Heart left ventricle (tissue), 16 donors: ENCODE data around the gene C20orf96. TPM values are rescaled to one million over a fixed set of nuclear protein-coding genes. Genes with fewer than 3 reads are reported as not detected.

ENCODE experiments used
- ATAC-seq, 4 donors: fragments of 200-7000 bp; cut with Tn5 transposase; one replicate each; pipeline ENCODE4 v1.9.1; 2020 to 2022; ENCODE audit warnings: moderate library complexity in 4 of 4, mild to moderate bottlenecking in 3 of 4, moderate number of reproducible peaks in 1 of 4
- DNase-seq, 5 donors: peaks; one replicate each; pipeline ENCODE4 v3.0.0-alpha.2; 2020
- H3K27ac ChIP-seq, 12 donors: fragments of 200-600 bp; sonication (generic) in 4 of 12; one replicate each; pipeline versions ENCODE4 v1.5.0 to v1.8.0; 2016 to 2022; ENCODE audit warnings: mild to moderate bottlenecking in 2 of 12
- H3K27me3 ChIP-seq, 9 donors: fragments of 200-600 bp; sonication (generic) in 2 of 9; one replicate each; pipeline versions ENCODE4 v1.5.1 to v1.8.0; 2016 to 2022; ENCODE audit warnings: mild to moderate bottlenecking in 3 of 9
- H3K36me3 ChIP-seq, 9 donors: fragments of 200-600 bp; sonication (generic) in 2 of 9; one replicate each; pipeline versions ENCODE4 v1.5.0 to v1.8.0; 2018 to 2022; ENCODE audit warnings: mild to moderate bottlenecking in 2 of 9
- H3K4me1 ChIP-seq, 12 donors: fragments of 200-600 bp; sonication (generic) in 4 of 12; one replicate each; pipeline versions ENCODE4 v1.5.0 to v1.8.0; 2016 to 2022; ENCODE audit warnings: mild to moderate bottlenecking in 3 of 12
- H3K4me3 ChIP-seq, 12 donors: fragments of 200-600 bp; sonication (generic) in 4 of 12; one replicate each; pipeline versions ENCODE4 v1.5.0 to v1.8.0; 2017 to 2022; ENCODE audit warnings: mild to moderate bottlenecking in 9 of 12, moderate library complexity in 4 of 12
- H3K9me3 ChIP-seq, 12 donors: fragments of 200-600 bp; sonication (generic) in 4 of 12; one replicate each; pipeline versions ENCODE4 v1.5.0 to v1.8.0; 2016 to 2022; ENCODE audit warnings: mild to moderate bottlenecking in 1 of 12
- POLR2A ChIP-seq, 2 donors: fragments of 450-650 bp; IDR thresholded peaks; one replicate each; pipeline ENCODE4 v1.6.1; 2017; ENCODE audit warnings: antibody characterized with exemption in 2 of 2, mild to moderate bottlenecking in 2 of 2, moderate library complexity in 2 of 2
- WGBS, 4 donors: extraction: QIAGEN DNeasy Blood & Tissue Kit in 2 of 4; methylation state at CpG; one replicate each; pipeline versions ENCODE4 v1.1.5 to v1.1.7; 2013 to 2018; 5-methylcytosine and 5-hydroxymethylcytosine counted together
- intact Hi-C, 10 donors: fragments of 100-400 bp; cut with DNase I; formaldehyde crosslinking; loops; one replicate each; pipeline versions ENCODE4 v1.11.1 to v1.14.2; 2022
- polyA plus RNA-seq, 2 donors: library from polyadenylated mRNA; stranded (reverse); fragments of 200-250 nt; gene quantifications; one replicate each; pipeline ENCODE4 v1.2.3, GENCODE V29; 2013
- total RNA-seq, 9 donors: library from RNA; depleted of rRNA in 2 of 9; stranded (reverse); fragments of >200 nt in 2 of 9; fragmentation: NEBNext Ultra II Directional in 3 of 9; extraction: Animal tissue kit (Norgen Biotek cat#: 25700) in 3 of 9; gene quantifications; one replicate each; pipeline versions ENCODE4 v1.1.0 to v1.2.4, GENCODE V29; 2016 to 2023
- TF ChIP-seq, protein P1 (sequence below), 12 donors: fragments of 200-600 bp; sonication (generic) in 4 of 12; IDR thresholded peaks; one replicate each; pipeline versions ENCODE4 v1.5.0 to v1.8.0; 2018 to 2022; ENCODE audit warnings: antibody characterized with exemption in 12 of 12, mild to moderate bottlenecking in 5 of 12
- donor health status: ischemic (EF 13 %, LVEDD 7.1; RV severe dilation, severe dysfunction).
- donor health status: healthy with polysubstance abuse.
- donor health status: DM: no; HTN: yes; CAD: no.
- donor health status: DM: no; HTN: no; CAD: no.
- donor health status: ischemic (EF 25% LVEDD 6.9; RV normal size, moderate dysfunction).
- donor health status: ischemic (EF 25% LVEDD 5.7; RV mildly dilated, moderate dysfunction).
- donor health status: healthy.
- donor health status: DM: yes; HTN: yes; CAD: no.
- donor health status: ischemic (EF 35%, LVEDD 5.7; RV mildly dilated, moderate dysfunction).
- donor health status: nonischemic (EF 11% LVEDD 7.7; RV severe dilation, severe dysfunction).
- donor health status: DM: yes; HTN: yes; CAD: no.
- donor health status: PGD.
- donor health status: ischemic (EF 29% LVEDD 5.4; RV normal size, mild dysfunction).
- donor health status: nonischemic (EF 23%, LVEDD 6.1; RV moderate dilation, normal function).

C20orf96 gene
- total and polyA plus RNA-seq, 11 donors: 0.64 to 6.6 (median 3.6) TPM

DNA sequence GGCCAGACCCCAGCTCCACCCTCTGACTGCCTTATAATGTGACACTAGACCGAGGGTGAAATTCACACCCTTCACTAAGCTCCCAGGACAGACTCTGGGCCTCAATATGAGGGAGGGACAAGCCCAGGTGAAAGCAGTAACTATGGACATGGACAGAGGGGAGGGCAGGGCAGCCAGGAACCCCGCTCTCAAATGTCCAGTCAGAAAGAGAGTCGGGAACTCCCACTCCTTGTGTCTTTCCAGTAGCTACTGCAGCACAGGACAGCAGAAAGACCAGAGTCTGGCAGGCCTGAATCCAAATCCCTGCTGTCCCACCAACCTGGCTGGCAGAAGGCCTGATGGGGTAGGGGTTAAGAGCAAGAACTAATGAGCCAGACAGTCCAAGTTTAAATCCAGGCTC is 6.4 kb downstream of the C20orf96 start:
- TF ChIP-seq POLR2A (IDR thresholded peaks at IDR 0.05): no peak
- DNase-seq (no peak), ATAC-seq (no peak)
- Histone ChIP-seq H3K27ac (no peak overlapping the region), H3K36me3 (peaks cover 0 to 23% (median 5%) of the 10 kb centered on the region in 9 donors), H3K4me1 (no peaks in the 10 kb centered on the region), H3K27me3 (no peaks in the 10 kb centered on the region), H3K9me3 (no peaks in the 10 kb centered on the region), H3K4me3 (no peak overlapping the region)
- 54 to 80% (median 71%) methylated on average over 3 of the region's 3 CpGs for WGBS, 4 donors
- intact Hi-C loops: no loop called here

DNA sequence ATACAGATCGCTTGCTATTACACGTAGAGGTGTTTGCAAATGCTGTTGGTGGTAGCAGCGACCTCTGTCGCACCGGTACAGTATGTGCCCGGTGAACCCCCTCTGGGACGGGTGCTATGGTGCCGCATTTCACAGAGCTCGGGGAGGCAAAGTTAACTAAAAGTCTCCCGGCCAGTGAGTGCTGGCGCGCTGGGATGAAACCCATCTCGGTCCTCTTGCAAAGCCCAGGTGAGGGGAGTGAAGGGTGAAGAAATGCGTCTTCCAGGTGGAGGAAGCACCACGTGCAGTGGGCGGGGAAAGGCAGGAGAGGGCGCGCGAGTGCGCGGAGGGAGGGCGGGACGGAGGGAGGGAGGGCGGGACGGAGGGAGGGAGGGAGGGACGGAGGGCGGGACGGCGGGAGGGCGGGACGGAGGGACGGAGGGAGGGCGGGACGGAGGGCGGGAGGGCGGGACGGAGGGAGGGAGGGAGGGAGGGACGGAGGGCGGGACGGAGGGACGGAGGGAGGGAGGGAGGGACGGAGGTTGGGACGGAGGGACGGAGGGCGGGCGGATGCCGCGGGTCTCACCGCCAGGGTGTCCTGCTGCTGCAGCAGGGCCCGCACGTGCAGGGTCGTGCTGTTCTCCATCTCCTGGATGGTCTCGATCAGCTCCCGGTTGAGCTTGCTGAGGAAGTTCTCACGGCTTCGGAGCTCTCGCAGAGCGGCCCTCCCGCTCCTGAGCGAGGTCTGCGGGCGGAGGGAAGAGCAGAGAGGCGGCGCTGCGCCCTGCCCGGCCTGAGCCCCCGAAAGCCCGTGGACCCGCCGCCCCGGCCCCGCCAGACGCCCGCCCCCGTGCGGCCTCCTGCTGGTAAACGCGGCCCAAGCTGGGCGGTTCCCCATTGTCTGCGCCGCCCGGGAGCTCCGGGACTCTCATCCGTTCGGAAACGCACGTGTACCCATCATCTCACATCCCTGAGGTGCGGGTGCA is 11.7 kb downstream of the C20orf96 start:
- DNase-seq (peak in 3 of 5 donors; percentile 61 to 68 (median 65)), ATAC-seq (peak in 3 of 4 donors; percentile 15 to 70 (median 47))
- Histone ChIP-seq H3K27ac (peak overlapping the region in 4 of 12 donors; percentile 10 to 37 (median 28)), H3K4me1 (no peaks in the 10 kb centered on the region), H3K9me3 (no peaks in the 10 kb centered on the region), H3K27me3 (no peaks in the 10 kb centered on the region), H3K4me3 (peak overlapping the region in 8 of 12 donors; percentile 23 to 45 (median 32)), H3K36me3 (peaks cover 0 to 49% (median 21%) of the 10 kb centered on the region in 9 donors)
- WGBS, 4 donors: 55 to 93% (median 62%) methylated on average over 49 to 81 of the region's 88 CpGs
- intact Hi-C loops: loop anchor here in 7 of 10 donors (5.0 to 10.0 kb wide), 3 partner anchors 46 to 56 kb away; partner anchors contain the start of gene SOX12 (in 2 of the 7)
- no peak for TF ChIP-seq POLR2A (IDR thresholded peaks at IDR 0.05)
- TF ChIP-seq, protein P1, sequence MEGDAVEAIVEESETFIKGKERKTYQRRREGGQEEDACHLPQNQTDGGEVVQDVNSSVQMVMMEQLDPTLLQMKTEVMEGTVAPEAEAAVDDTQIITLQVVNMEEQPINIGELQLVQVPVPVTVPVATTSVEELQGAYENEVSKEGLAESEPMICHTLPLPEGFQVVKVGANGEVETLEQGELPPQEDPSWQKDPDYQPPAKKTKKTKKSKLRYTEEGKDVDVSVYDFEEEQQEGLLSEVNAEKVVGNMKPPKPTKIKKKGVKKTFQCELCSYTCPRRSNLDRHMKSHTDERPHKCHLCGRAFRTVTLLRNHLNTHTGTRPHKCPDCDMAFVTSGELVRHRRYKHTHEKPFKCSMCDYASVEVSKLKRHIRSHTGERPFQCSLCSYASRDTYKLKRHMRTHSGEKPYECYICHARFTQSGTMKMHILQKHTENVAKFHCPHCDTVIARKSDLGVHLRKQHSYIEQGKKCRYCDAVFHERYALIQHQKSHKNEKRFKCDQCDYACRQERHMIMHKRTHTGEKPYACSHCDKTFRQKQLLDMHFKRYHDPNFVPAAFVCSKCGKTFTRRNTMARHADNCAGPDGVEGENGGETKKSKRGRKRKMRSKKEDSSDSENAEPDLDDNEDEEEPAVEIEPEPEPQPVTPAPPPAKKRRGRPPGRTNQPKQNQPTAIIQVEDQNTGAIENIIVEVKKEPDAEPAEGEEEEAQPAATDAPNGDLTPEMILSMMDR (IDR thresholded peaks at IDR 0.05): peak in 4 of 12 donors; percentile 7 to 21 (median 10)

DNA sequence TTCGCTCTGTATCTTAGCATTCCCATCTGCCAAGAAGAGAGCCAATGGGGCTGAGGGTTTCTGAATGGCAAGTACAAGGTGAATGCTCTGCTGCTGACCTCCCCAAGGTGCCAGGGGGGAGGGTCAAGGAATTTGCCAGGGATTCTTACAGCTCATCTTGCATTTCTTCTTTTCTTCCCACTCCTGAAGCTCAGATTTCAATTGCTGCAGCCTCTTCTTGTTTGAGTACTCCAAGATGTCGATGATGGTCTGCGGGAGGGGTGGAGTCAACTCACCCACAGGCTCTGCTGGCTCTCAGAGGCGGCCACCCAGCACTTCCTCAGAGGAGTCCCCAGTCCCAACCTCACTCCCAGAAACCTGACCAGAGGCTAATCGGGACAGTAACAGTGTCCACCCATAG is 12.4 kb downstream of the C20orf96 start:
- TF ChIP-seq POLR2A (IDR thresholded peaks at IDR 0.05): no peak
- TF ChIP-seq, protein P1 (IDR thresholded peaks at IDR 0.05): no peak
- Histone ChIP-seq H3K27me3 (no peaks in the 10 kb centered on the region), H3K36me3 (peaks cover 0 to 49% (median 21%) of the 10 kb centered on the region in 9 donors), H3K4me1 (no peaks in the 10 kb centered on the region), H3K27ac (no peak overlapping the region), H3K4me3 (no peak overlapping the region), H3K9me3 (no peaks in the 10 kb centered on the region)
- no peak for ATAC-seq
- no peak for DNase-seq
- intact Hi-C loops: loop anchor here in 7 of 10 donors (5.0 to 10.0 kb wide), 3 partner anchors 47 to 57 kb away; partner anchors contain the start of gene SOX12 (in 2 of the 7)
- WGBS, 4 donors: 67 to 97% (median 82%) methylated on average over 4 to 5 of the region's 5 CpGs

DNA sequence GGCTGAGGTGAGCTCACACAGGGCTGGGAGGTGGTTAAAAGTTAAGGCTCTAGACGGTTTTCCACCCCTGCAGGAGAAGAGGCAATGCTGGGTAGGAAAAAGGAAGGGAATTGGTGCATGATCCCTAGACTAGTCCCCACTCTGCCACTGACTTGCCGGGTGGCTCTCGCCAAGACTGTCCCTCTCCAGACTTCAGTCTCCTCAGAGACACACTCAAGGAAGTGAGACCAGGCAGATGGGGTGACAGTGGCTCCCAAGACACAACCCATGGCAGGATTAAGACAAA is 13.1 kb downstream of the C20orf96 start:
- intact Hi-C loops: loop anchor here in 7 of 10 donors (5.0 to 10.0 kb wide), 3 partner anchors 47 to 57 kb away; partner anchors contain the start of gene SOX12 (in 2 of the 7)
- Histone ChIP-seq H3K27ac (no peak overlapping the region), H3K4me1 (no peaks in the 10 kb centered on the region), H3K9me3 (no peaks in the 10 kb centered on the region), H3K36me3 (peaks cover 0 to 42% (median 21%) of the 10 kb centered on the region in 9 donors), H3K27me3 (no peaks in the 10 kb centered on the region), H3K4me3 (no peak overlapping the region)
- no peak for TF ChIP-seq POLR2A (IDR thresholded peaks at IDR 0.05)
- TF ChIP-seq, protein P1 (IDR thresholded peaks at IDR 0.05): no peak
- DNase-seq: no peak
- WGBS, 4 donors: 20 to 69% (median 46%) methylated on average over 3 of the region's 3 CpGs
- no peak for ATAC-seq
